Mesodermal cell (in vitro differentiated cells): ENCODE measurements around the gene CAPZA1.

Experiments
- H3K27ac ChIP-seq: 2 replicates; pipeline ENCODE4 v1.7.0; 2013; ENCODE audit warnings: mild to moderate bottlenecking, low read depth, low read length, moderate library complexity; ENCODE audit not compliant: severe bottlenecking
- H3K36me3 ChIP-seq: 2 replicates; pipeline ENCODE4 v1.7.1; 2013; ENCODE audit warnings: mild to moderate bottlenecking, low read length, moderate library complexity; ENCODE audit not compliant: control insufficient read depth, insufficient read depth
- H3K4me1 ChIP-seq: one replicate; pipeline ENCODE4 v1.7.1; 2013; ENCODE audit warnings: mild to moderate bottlenecking, low read length; ENCODE audit not compliant: insufficient read depth, control insufficient read depth, poor library complexity, severe bottlenecking
- H3K4me3 ChIP-seq: 2 replicates; pipeline ENCODE4 v1.7.0; 2013; ENCODE audit warnings: low read length, control low read depth, mild to moderate bottlenecking; ENCODE audit not compliant: insufficient read depth, poor library complexity, severe bottlenecking; ENCODE audit errors: extremely low read depth
- H3K9me3 ChIP-seq: 2 replicates; pipeline ENCODE4 v1.7.1; 2013; ENCODE audit warnings: mild to moderate bottlenecking, low read length, moderate library complexity; ENCODE audit not compliant: control insufficient read depth
- WGBS, 2 experiments: methylation state at CpG; one replicate each; pipeline ENCODE4 v1.1.5; 2013; ENCODE audit warnings: missing lambda C conversion rate in 2 of 2; ENCODE audit not compliant: insufficient coverage in 2 of 2; 5-methylcytosine and 5-hydroxymethylcytosine counted together

The CAPZA1 gene

DNA sequence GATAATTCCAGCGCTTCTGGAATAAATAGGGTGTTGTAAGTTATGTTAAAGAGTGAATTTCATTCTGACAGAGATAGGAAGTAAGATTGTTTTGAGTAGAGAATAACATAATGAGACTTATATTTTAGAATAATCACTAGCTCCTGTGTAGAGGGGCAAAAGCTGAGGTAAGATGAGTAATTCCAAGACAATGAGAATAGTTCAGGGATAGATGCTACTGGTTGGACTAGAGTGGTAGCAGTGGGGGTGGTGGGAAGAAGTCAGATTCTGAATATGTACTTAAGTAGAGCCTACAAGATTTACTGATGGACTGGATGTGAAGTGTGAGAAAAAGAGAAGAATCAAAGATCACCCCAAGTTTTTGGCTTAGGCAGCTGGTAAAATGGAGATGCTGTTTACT, 31.6 kb downstream of the CAPZA1 start:
- H3K4me3 ChIP-seq, result no peak overlapping the region
- no peaks in the 10 kb centered on the region for H3K4me1 ChIP-seq
- no peaks in the 10 kb centered on the region for H3K9me3 ChIP-seq
- no CpG with 5 or more reads among the region's 1 CpG for WGBS, 2 experiments
- H3K27ac ChIP-seq, result no peak overlapping the region
- peaks cover 78% of the 10 kb centered on the region for H3K36me3 ChIP-seq

GRCh38 chr1:112665857-112666256, 46.2 kb downstream of the CAPZA1 start:
- H3K27ac ChIP-seq, result no peak overlapping the region
- no peaks in the 10 kb centered on the region for H3K4me1 ChIP-seq
- H3K9me3 ChIP-seq, result no peaks in the 10 kb centered on the region
- no peak overlapping the region for H3K4me3 ChIP-seq
- peaks cover 92% of the 10 kb centered on the region for H3K36me3 ChIP-seq
- 93 to 95% methylated on average over 2 to 3 of the region's 3 CpGs for WGBS, 2 experiments

DNA sequence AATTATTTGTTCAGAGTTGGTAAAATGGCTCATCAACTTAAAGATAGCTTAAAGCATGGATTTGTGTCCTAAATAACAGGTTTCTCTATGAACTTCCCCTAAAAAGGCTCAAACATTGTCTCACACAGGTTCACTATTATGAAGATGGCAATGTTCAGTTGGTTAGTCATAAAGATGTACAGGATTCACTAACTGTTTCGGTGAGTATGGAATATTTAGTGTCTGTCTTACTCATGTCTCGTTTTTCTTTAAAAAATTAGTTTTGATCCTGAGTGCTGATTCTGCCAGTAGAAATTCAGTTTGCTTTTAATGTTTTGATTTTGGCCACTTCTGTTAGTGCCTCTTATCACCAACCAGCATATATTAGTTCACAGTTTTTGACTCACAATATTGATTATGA, 47.3 kb downstream of the CAPZA1 start:
- H3K4me1 ChIP-seq, result no peaks in the 10 kb centered on the region
- no peak overlapping the region for H3K4me3 ChIP-seq
- no peaks in the 10 kb centered on the region for H3K9me3 ChIP-seq
- 69% methylated on average over 2 of the region's 2 CpGs; no CpG with 5 or more reads in 1 of the 2 experiments for WGBS, 2 experiments
- peaks cover 91% of the 10 kb centered on the region for H3K36me3 ChIP-seq
- no peak overlapping the region for H3K27ac ChIP-seq

DNA sequence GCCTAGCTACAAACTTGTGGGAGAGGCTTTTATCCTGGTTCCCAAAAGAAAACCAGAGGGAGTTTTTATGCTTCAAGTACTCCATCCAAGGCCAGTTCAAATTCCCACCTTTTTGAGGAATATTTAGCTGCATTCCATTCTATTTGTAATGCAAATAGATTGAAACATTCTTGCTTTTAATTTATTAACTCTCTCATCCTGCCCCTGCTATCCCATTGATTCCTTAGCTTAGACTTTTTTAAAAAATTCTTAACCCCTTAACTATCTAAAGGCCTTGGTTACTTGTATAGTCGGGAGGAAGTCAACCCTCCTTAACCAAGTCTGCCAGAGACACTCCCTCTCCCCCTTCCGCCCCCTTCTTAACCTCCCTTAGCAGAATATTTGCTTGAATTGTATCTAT, 52.4 kb downstream of the CAPZA1 start:
- no peak overlapping the region for H3K27ac ChIP-seq
- H3K36me3 ChIP-seq, result peaks cover 53% of the 10 kb centered on the region

DNA sequence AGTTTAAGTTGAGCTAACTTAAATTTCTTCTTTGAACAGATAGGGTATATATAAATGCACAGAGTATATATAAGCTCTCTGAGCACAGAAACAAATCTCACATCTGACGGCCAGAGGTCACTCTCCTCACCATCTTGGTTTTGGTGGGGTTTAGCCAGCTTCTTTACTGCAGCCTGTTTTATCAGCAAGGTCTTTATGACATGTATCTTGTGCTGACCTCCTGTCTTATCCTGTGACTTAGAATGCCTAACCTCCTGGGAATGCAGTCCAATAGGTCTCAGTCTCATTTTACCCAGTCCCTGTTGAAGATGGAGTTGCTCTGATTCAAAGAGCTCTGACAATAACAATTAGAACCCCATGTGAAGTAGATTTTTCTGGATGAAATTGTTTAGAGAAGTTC, 53.2 kb downstream of the CAPZA1 start:
- H3K36me3 ChIP-seq, result peaks cover 45% of the 10 kb centered on the region
- 100% methylated on average over 1 of the region's 1 CpG; no CpG with 5 or more reads in 1 of the 2 experiments for WGBS, 2 experiments
- H3K27ac ChIP-seq, result peak overlapping the region; percentile 1

More for the DNA sequence above, 52.4 kb downstream of the CAPZA1 start:
- Histone ChIP-seq H3K4me1 (peaks cover 5% of the 10 kb centered on the region), H3K4me3 (no peak overlapping the region), H3K9me3 (no peaks in the 10 kb centered on the region)
- no CpG with 5 or more reads among the region's 2 CpGs for WGBS, 2 experiments

DNA sequence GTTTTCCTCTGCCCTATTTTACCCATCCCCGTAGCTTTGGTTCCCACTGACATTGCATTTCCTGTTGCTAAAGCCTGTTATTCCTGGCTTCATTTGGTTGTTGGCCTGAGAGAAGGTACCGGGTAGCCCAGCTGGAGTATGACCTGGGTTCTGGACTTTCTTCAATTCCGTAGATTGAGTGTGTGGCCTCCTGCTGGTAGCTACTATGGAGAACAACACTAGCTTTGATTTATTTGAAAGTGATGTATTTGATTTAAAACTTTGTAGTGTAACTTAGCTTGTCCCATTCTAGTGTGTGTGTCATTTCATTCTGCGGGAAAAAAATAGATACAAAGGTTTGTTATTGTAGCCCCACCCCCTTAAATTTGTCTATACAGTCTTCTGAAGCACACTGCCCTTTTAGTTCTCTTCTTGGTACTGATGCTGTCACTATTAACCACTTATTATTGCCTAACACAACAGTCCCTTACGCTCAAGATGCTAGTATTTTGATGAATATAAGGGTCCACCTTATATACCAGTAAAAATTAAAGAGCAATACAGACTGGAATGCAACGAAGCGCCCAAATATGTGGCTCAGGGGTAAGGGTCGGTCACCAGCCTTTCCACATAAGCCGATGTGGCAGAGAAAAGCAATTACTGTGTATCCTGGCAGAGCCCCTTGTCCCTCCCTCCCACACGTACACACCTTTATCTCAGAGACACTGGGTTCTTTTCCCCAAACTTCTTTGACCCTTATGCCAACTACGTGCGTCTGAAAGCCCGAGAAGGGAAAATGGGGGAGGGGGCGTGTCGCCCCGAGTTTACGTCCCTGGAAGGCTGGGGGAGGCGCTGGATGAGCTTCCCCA, 54.2 kb downstream of the CAPZA1 start:
- 9 to 55% methylated on average over 6 to 10 of the region's 18 CpGs for WGBS, 2 experiments
- peak overlapping the region; percentile 80 for H3K27ac ChIP-seq
- H3K4me3 ChIP-seq, result peak overlapping the region; percentile 64
- H3K4me1 ChIP-seq, result peaks cover 5% of the 10 kb centered on the region
- peaks cover 37% of the 10 kb centered on the region for H3K36me3 ChIP-seq
- no peaks in the 10 kb centered on the region for H3K9me3 ChIP-seq

More for the DNA sequence above, 53.2 kb downstream of the CAPZA1 start:
- no peaks in the 10 kb centered on the region for H3K9me3 ChIP-seq
- H3K4me1 ChIP-seq, result peaks cover 5% of the 10 kb centered on the region
- H3K4me3 ChIP-seq, result no peak overlapping the region

DNA sequence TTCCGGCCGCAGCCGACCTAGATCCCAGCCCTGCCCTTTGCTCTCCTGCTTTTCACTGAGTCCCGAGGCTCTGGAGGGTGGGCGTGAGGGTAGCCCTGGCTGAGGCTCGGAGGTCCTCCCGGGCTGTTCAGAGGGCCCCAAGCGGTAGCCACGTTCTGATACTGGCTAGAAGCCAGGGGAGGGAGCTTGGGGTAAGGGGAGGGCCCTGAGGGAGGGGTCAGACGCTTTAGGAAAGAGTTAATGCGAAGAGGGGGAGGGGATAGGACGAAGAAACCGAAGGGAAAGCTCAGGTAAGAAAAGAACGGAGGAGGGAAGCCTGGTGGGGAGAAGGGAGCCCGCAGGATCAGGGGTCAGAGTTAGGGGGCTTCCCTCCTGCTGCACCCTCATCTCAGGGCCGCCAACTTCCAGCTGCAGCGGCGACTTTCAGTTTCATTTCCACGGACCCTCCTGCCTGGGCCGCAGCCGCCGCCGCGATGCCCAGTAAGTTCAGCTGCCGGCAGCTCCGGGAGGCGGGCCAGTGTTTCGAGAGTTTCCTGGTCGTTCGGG, 54.9 kb downstream of the CAPZA1 start, which contains the start of gene MOV10:
TSS of gene MOV10 (plus strand) at position 220 of the 546 bp plus-strand sequence. CDS start at position 474, 254 bp downstream.
- 0% methylated on average over 21 to 27 of the region's 30 CpGs for WGBS, 2 experiments
- Histone ChIP-seq H3K36me3 (peaks cover 30% of the 10 kb centered on the region), H3K4me1 (peaks cover 5% of the 10 kb centered on the region), H3K27ac (peak within 1 kb of the TSS; percentile 80), H3K9me3 (no peaks in the 10 kb centered on the region), H3K4me3 (peak within 1 kb of the TSS; percentile 64)

DNA sequence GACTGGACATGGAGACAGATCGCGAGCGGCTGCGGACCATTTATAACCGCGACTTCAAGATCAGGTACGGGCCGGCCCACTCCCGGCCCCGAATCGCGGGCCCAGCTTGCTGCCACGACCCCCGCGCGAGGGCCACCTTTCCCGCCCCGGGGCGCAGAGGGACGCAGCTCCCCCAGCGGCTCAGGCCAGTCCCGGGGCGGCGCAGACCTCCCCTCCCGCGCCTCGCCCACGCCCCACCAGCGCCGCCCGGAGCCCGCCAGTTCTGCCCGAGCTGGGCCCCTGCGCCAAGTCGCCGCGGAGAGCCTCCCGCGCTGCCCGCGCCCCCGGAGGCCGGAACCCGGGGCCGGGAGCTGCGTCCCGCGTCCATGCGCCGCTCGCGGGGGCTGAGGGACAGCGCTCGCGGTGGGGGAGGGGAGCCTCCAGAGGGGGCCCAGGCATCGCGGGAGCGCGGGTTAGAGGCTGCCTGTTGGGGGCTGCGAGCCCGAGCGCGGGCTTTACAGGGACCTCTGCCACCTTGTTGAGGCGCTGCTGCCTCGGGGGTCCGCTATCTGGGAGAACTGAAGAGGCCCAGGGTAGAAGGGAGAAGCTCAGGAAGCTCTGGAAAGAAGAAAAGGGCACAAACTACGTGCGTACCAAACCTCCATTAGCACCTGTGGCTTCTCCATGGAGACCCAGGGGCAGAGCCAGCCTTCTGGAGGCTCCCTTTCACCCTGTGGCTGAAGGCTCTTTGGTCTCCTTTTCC, 55.5 kb downstream of the CAPZA1 start:
- peaks cover 24% of the 10 kb centered on the region for H3K36me3 ChIP-seq
- H3K4me1 ChIP-seq, result peaks cover 5% of the 10 kb centered on the region
- 0 to 1% methylated on average over 43 to 46 of the region's 68 CpGs for WGBS, 2 experiments
- peak overlapping the region; percentile 80 for H3K27ac ChIP-seq
- H3K4me3 ChIP-seq, result peak overlapping the region; percentile 64
- H3K9me3 ChIP-seq, result no peaks in the 10 kb centered on the region

- Histone ChIP-seq H3K4me3 (peak overlapping the region; percentile 64), H3K36me3 (peaks cover 17% of the 10 kb centered on the region), H3K4me1 (peaks cover 5% of the 10 kb centered on the region), H3K9me3 (no peaks in the 10 kb centered on the region), H3K27ac (peak overlapping the region; percentile 80)
- WGBS, 2 experiments, result 71 to 73% methylated on average over 6 of the region's 7 CpGs
Measured at GRCh38 chr1:112675728-112676381, 56.2 kb downstream of the CAPZA1 start.

GRCh38 chr1:112676543-112676942, 56.9 kb downstream of the CAPZA1 start:
- Histone ChIP-seq H3K9me3 (no peaks in the 10 kb centered on the region), H3K4me3 (no peak overlapping the region)
- 92 to 97% methylated on average over 2 to 3 of the region's 3 CpGs for WGBS, 2 experiments

More at GRCh38 chr1:112676543-112676942, 56.9 kb downstream of the CAPZA1 start:
- Histone ChIP-seq H3K4me1 (peaks cover 5% of the 10 kb centered on the region), H3K27ac (no peak overlapping the region), H3K36me3 (peaks cover 12% of the 10 kb centered on the region)
